Gastrocnemius medialis (tissue), 4 donors: Measurements from ENCODE around the gene CUX1.

Experiments
- POLR2A ChIP-seq, 2 donors: fragments of 450-650 bp; IDR thresholded peaks; one replicate each; pipeline ENCODE4 v1.6.1; 2017; ENCODE audit warnings: antibody characterized with exemption in 2 of 2, mild to moderate bottlenecking in 2 of 2, moderate library complexity in 2 of 2
- TF ChIP-seq, protein P1 (sequence below), 5 experiments: fragments of 450-650 bp in 3 of 5; fragments of 200-600 bp in 2 of 5; sonication (generic) in 2 of 5; IDR thresholded peaks in 4 of 5; conservative IDR thresholded peaks in 1 of 5; 1 replicate in 4 of 5; 2 replicates in 1 of 5; pipeline ENCODE4 v1.5.1; 2016 to 2019; ENCODE audit warnings: antibody characterized with exemption in 5 of 5, mild to moderate bottlenecking in 3 of 5, moderate library complexity in 3 of 5

GRCh38 chr7:101861218-101861775 is 43.9 kb downstream of the CUX1 start:
- TF ChIP-seq, protein P1, sequence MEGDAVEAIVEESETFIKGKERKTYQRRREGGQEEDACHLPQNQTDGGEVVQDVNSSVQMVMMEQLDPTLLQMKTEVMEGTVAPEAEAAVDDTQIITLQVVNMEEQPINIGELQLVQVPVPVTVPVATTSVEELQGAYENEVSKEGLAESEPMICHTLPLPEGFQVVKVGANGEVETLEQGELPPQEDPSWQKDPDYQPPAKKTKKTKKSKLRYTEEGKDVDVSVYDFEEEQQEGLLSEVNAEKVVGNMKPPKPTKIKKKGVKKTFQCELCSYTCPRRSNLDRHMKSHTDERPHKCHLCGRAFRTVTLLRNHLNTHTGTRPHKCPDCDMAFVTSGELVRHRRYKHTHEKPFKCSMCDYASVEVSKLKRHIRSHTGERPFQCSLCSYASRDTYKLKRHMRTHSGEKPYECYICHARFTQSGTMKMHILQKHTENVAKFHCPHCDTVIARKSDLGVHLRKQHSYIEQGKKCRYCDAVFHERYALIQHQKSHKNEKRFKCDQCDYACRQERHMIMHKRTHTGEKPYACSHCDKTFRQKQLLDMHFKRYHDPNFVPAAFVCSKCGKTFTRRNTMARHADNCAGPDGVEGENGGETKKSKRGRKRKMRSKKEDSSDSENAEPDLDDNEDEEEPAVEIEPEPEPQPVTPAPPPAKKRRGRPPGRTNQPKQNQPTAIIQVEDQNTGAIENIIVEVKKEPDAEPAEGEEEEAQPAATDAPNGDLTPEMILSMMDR (IDR thresholded peaks at IDR 0.05 in 4 of 5, conservative IDR thresholded peaks at IDR 0.05 in 1 of 5) = no peak
- no peak for TF ChIP-seq POLR2A (IDR thresholded peaks at IDR 0.05)
